Measurements from ENCODE around the gene UBR2.
"Not testable (repeated sequence)": the region's sequence is repeated elsewhere in the genome, so short reads cannot be mapped to it uniquely, and the experiment has no call there.

UBR2 gene

GRCh38 chr6:42572523-42572922, 8.7 kb downstream of the UBR2 start:
- Histone ChIP-seq H3K27me3 (no peaks in the 10 kb centered on the region), H3K27ac (peak overlapping the region; percentile 99), H3K9me3 (no peaks in the 10 kb centered on the region), H3K4me3 (ENCODE audit: low read depth in 1 of 2, low read length in 1 of 2) (peak overlapping the region; percentile 40 to 52), H3K36me3 (peaks cover 28% of the 10 kb centered on the region), H3K4me1 (ENCODE audit: control insufficient read depth in 1 of 2, insufficient read depth in 1 of 2, low read depth in 1 of 2, low read length in 1 of 2) (peaks cover 58 to 59% of the 10 kb centered on the region in 2 experiments)
- no peak for TF ChIP-seq CTCF (IDR thresholded peaks at IDR 0.05)

- Histone ChIP-seq H3K27ac (peak overlapping the region; percentile 16), H3K4me1 (ENCODE audit: control insufficient read depth in 1 of 2, insufficient read depth in 1 of 2, low read depth in 1 of 2, low read length in 1 of 2) (peaks cover 22 to 32% of the 10 kb centered on the region in 2 experiments), H3K36me3 (peaks cover 49% of the 10 kb centered on the region)
- H3K4me3 ChIP-seq (ENCODE audit: low read depth in 1 of 2, low read length in 1 of 2); H3K9me3 ChIP-seq; H3K27me3 ChIP-seq: not testable (repeated sequence)
These were observed 12.7 kb downstream of the UBR2 start for GRCh38 chr6:42576538-42576937.

GRCh38 chr6:42598300-42598699, 34.5 kb downstream of the UBR2 start:
- H3K4me3 ChIP-seq (ENCODE audit: low read depth in 1 of 2, low read length in 1 of 2): peak overlapping the region in 1 of 2 experiments; percentile 6
- no peak for TF ChIP-seq CTCF (IDR thresholded peaks at IDR 0.05)

GRCh38 chr6:42599558-42599957, 35.7 kb downstream of the UBR2 start:
- Histone ChIP-seq H3K9me3 (no peaks in the 10 kb centered on the region), H3K4me1 (ENCODE audit: control insufficient read depth in 1 of 2, insufficient read depth in 1 of 2, low read depth in 1 of 2, low read length in 1 of 2) (peaks cover 9 to 18% of the 10 kb centered on the region in 2 experiments), H3K27me3 (no peaks in the 10 kb centered on the region), H3K36me3 (peaks cover 53% of the 10 kb centered on the region), H3K27ac (no peak overlapping the region), H3K4me3 (ENCODE audit: low read depth in 1 of 2, low read length in 1 of 2) (no peak overlapping the region)
- no peak for TF ChIP-seq CTCF (IDR thresholded peaks at IDR 0.05)

More at GRCh38 chr6:42598300-42598699, 34.5 kb downstream of the UBR2 start:
- no peaks in the 10 kb centered on the region for H3K9me3 ChIP-seq
- H3K27ac ChIP-seq: peak overlapping the region; percentile 65
- H3K4me1 ChIP-seq (ENCODE audit: control insufficient read depth in 1 of 2, insufficient read depth in 1 of 2, low read depth in 1 of 2, low read length in 1 of 2): peaks cover 9 to 18% of the 10 kb centered on the region in 2 experiments
- no peaks in the 10 kb centered on the region for H3K27me3 ChIP-seq
- H3K36me3 ChIP-seq: peaks cover 53% of the 10 kb centered on the region

GRCh38 chr6:42604150-42604549, 40.3 kb downstream of the UBR2 start:
- no peak overlapping the region for H3K27ac ChIP-seq
- no peaks in the 10 kb centered on the region for H3K9me3 ChIP-seq
- no peaks in the 10 kb centered on the region for H3K27me3 ChIP-seq
- no peak for TF ChIP-seq CTCF (IDR thresholded peaks at IDR 0.05)
- peaks cover 3 to 10% of the 10 kb centered on the region in 2 experiments for H3K4me1 ChIP-seq (ENCODE audit: control insufficient read depth in 1 of 2, insufficient read depth in 1 of 2, low read depth in 1 of 2, low read length in 1 of 2)
- peaks cover 65% of the 10 kb centered on the region for H3K36me3 ChIP-seq
- no peak overlapping the region for H3K4me3 ChIP-seq (ENCODE audit: low read depth in 1 of 2, low read length in 1 of 2)

- H3K4me1 ChIP-seq (ENCODE audit: control insufficient read depth in 1 of 2, insufficient read depth in 1 of 2, low read depth in 1 of 2, low read length in 1 of 2): peaks cover 3 to 10% of the 10 kb centered on the region in 2 experiments
- H3K4me3 ChIP-seq (ENCODE audit: low read depth in 1 of 2, low read length in 1 of 2); H3K9me3 ChIP-seq; H3K27me3 ChIP-seq: not testable (repeated sequence)
- peak overlapping the region; percentile 32 for H3K27ac ChIP-seq
- peaks cover 67% of the 10 kb centered on the region for H3K36me3 ChIP-seq
These were observed 40.9 kb downstream of the UBR2 start for GRCh38 chr6:42604699-42605098.

GRCh38 chr6:42610416-42610815, 46.6 kb downstream of the UBR2 start:
- Histone ChIP-seq H3K4me3 (ENCODE audit: low read depth in 1 of 2, low read length in 1 of 2) (no peak overlapping the region), H3K36me3 (peaks cover 87% of the 10 kb centered on the region), H3K4me1 (ENCODE audit: control insufficient read depth in 1 of 2, insufficient read depth in 1 of 2, low read depth in 1 of 2, low read length in 1 of 2) (peaks cover 3 to 10% of the 10 kb centered on the region in 2 experiments), H3K27me3 (no peaks in the 10 kb centered on the region), H3K27ac (peak overlapping the region; percentile 23), H3K9me3 (no peaks in the 10 kb centered on the region)
- TF ChIP-seq CTCF (IDR thresholded peaks at IDR 0.05): no peak
